ENCODE measurements around the gene C2orf74.
"Not testable (repeated sequence)": the region's sequence is repeated elsewhere in the genome, so short reads cannot be mapped to it uniquely, and the experiment has no call there.

C2orf74 gene

DNA sequence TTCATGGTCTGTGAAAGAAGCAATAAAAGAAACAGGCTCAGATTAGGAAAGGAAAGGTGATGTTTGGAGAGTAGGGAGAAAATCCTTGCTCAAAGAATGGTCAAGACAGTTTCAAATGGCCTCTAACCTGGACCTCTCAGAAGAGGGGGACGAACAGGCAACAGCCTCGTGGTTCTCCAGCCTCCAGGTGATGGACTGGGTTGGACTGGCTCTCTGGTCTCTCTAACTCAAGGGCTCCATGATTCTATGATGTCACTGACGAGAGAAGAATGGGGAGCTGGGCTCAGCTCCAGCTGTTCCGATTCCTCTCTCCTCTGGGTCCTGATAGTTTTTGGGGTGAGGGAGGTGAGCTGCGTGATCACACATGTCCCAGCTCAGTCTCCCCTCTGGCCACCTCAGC lies at the start of gene C2orf74:
Gene C2orf74 (plus strand): TSS at position 301 of the 400 bp plus-strand sequence. CDS start 327 bp downstream, outside the sequence.
- H3K9ac ChIP-seq (ENCODE audit: low read depth in 1 of 2, low read length in 2 of 2), result no peak within 1 kb of the TSS
- no peaks in the 10 kb centered on the region for H3K9me3 ChIP-seq (ENCODE audit: control insufficient read depth in 1 of 2, low read length in 2 of 2)
- H3K36me3 ChIP-seq (ENCODE audit: control insufficient read depth in 1 of 2, insufficient read depth in 2 of 2, low read length in 2 of 2), result peaks cover 0 to 3% of the 10 kb centered on the region in 2 donors
- H3K27ac ChIP-seq (ENCODE audit: low read depth, low read length), result no peak within 1 kb of the TSS
- no peaks in the 10 kb centered on the region for H3K4me1 ChIP-seq (ENCODE audit: control insufficient read depth in 1 of 2, insufficient read depth in 2 of 2, low read length in 2 of 2)
- no peaks in the 10 kb centered on the region for H3K27me3 ChIP-seq (ENCODE audit: control insufficient read depth in 1 of 2, insufficient read depth in 2 of 2, low read length in 2 of 2)
- H3K4me3 ChIP-seq (ENCODE audit: low read depth in 1 of 2, low read length in 2 of 2), result no peak within 1 kb of the TSS

GRCh38 chr2:61114147-61114546 lies 47.8 kb upstream of the C2orf74 start:
- Histone ChIP-seq H3K9ac (ENCODE audit: low read depth in 1 of 2, low read length in 2 of 2) (no peak overlapping the region), H3K9me3 (ENCODE audit: control insufficient read depth in 1 of 2, low read length in 2 of 2) (no peaks in the 10 kb centered on the region), H3K4me1 (ENCODE audit: control insufficient read depth in 1 of 2, insufficient read depth in 2 of 2, low read length in 2 of 2) (no peaks in the 10 kb centered on the region), H3K4me3 (ENCODE audit: low read depth in 1 of 2, low read length in 2 of 2) (no peak overlapping the region), H3K36me3 (ENCODE audit: control insufficient read depth in 1 of 2, insufficient read depth in 2 of 2, low read length in 2 of 2) (peaks cover 3 to 10% of the 10 kb centered on the region in 2 donors), H3K27ac (ENCODE audit: low read depth, low read length) (no peak overlapping the region), H3K27me3 (ENCODE audit: control insufficient read depth in 1 of 2, insufficient read depth in 2 of 2, low read length in 2 of 2) (no peaks in the 10 kb centered on the region)

GRCh38 chr2:61116302-61116701 lies 45.7 kb upstream of the C2orf74 start:
- Histone ChIP-seq H3K9ac (ENCODE audit: low read depth in 1 of 2, low read length in 2 of 2) (no peak overlapping the region), H3K4me1 (ENCODE audit: control insufficient read depth in 1 of 2, insufficient read depth in 2 of 2, low read length in 2 of 2) (no peaks in the 10 kb centered on the region), H3K9me3 (ENCODE audit: control insufficient read depth in 1 of 2, low read length in 2 of 2) (no peaks in the 10 kb centered on the region), H3K4me3 (ENCODE audit: low read depth in 1 of 2, low read length in 2 of 2) (no peak overlapping the region), H3K27me3 (ENCODE audit: control insufficient read depth in 1 of 2, insufficient read depth in 2 of 2, low read length in 2 of 2) (no peaks in the 10 kb centered on the region), H3K27ac (ENCODE audit: low read depth, low read length) (no peak overlapping the region), H3K36me3 (ENCODE audit: control insufficient read depth in 1 of 2, insufficient read depth in 2 of 2, low read length in 2 of 2) (peaks cover 6 to 21% of the 10 kb centered on the region in 2 donors)

DNA sequence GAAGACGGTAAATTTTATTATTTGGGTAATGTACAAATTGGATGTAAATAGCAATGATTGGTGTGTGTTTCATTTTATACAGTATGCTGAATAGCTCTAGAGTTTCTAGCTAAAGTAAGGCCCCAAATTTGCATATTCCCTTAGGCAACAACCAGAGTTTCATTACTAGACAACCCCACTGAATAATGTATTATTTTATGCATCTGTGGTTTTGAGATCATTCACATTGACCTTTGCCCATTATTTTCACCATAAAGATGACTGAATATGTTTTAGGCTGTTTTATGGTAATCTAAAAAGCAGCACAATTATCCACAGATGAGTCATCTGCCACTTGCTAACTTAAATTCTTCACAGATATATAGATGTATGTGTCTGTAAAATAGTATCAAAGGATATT lies 44.5 kb upstream of the C2orf74 start:
- Histone ChIP-seq H3K9ac (ENCODE audit: low read depth in 1 of 2, low read length in 2 of 2) (no peak overlapping the region), H3K27me3 (ENCODE audit: control insufficient read depth in 1 of 2, insufficient read depth in 2 of 2, low read length in 2 of 2) (no peaks in the 10 kb centered on the region), H3K4me1 (ENCODE audit: control insufficient read depth in 1 of 2, insufficient read depth in 2 of 2, low read length in 2 of 2) (no peaks in the 10 kb centered on the region), H3K36me3 (ENCODE audit: control insufficient read depth in 1 of 2, insufficient read depth in 2 of 2, low read length in 2 of 2) (peaks cover 6 to 21% of the 10 kb centered on the region in 2 donors), H3K9me3 (ENCODE audit: control insufficient read depth in 1 of 2, low read length in 2 of 2) (no peaks in the 10 kb centered on the region), H3K27ac (ENCODE audit: low read depth, low read length) (no peak overlapping the region), H3K4me3 (ENCODE audit: low read depth in 1 of 2, low read length in 2 of 2) (no peak overlapping the region)

GRCh38 chr2:61125123-61125710 lies 36.8 kb upstream of the C2orf74 start:
- H3K4me3 ChIP-seq (ENCODE audit: low read depth in 1 of 2, low read length in 2 of 2), result no peak overlapping the region
- H3K4me1 ChIP-seq (ENCODE audit: control insufficient read depth in 1 of 2, insufficient read depth in 2 of 2, low read length in 2 of 2), result no peaks in the 10 kb centered on the region
- H3K27me3 ChIP-seq (ENCODE audit: control insufficient read depth in 1 of 2, insufficient read depth in 2 of 2, low read length in 2 of 2), result no peaks in the 10 kb centered on the region
- H3K36me3 ChIP-seq (ENCODE audit: control insufficient read depth in 1 of 2, insufficient read depth in 2 of 2, low read length in 2 of 2), result peaks cover 0 to 7% of the 10 kb centered on the region in 2 donors
- H3K9me3 ChIP-seq (ENCODE audit: control insufficient read depth in 1 of 2, low read length in 2 of 2), result peaks cover 0 to 3% of the 10 kb centered on the region in 2 donors
- H3K9ac ChIP-seq (ENCODE audit: low read depth in 1 of 2, low read length in 2 of 2), result no peak overlapping the region
- no peak overlapping the region for H3K27ac ChIP-seq (ENCODE audit: low read depth, low read length)

DNA sequence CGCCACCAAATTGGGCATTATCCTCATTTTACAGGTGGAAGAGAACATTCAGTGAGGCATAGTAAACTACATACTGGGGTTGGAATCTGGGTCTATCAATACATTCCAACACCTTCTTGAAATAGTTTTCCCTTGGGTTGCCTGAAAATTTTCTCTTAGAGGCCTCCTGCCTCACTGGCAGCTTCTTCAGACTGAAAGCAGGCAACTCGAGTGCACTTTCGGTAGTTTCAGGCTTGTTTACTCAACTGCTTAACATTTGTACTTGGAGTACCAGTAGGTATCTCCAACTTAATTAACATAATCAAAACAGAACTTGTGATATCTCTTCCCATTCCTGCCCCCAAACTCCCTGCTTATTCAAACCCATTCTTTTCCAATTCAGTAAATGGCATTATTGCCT lies 36.2 kb upstream of the C2orf74 start:
- Histone ChIP-seq H3K4me3 (ENCODE audit: low read depth in 1 of 2, low read length in 2 of 2) (no peak overlapping the region), H3K9ac (ENCODE audit: low read depth in 1 of 2, low read length in 2 of 2) (no peak overlapping the region), H3K36me3 (ENCODE audit: control insufficient read depth in 1 of 2, insufficient read depth in 2 of 2, low read length in 2 of 2) (peaks cover 0 to 3% of the 10 kb centered on the region in 2 donors), H3K9me3 (ENCODE audit: control insufficient read depth in 1 of 2, low read length in 2 of 2) (peaks cover 0 to 3% of the 10 kb centered on the region in 2 donors), H3K27me3 (ENCODE audit: control insufficient read depth in 1 of 2, insufficient read depth in 2 of 2, low read length in 2 of 2) (no peaks in the 10 kb centered on the region), H3K27ac (ENCODE audit: low read depth, low read length) (no peak overlapping the region), H3K4me1 (ENCODE audit: control insufficient read depth in 1 of 2, insufficient read depth in 2 of 2, low read length in 2 of 2) (no peaks in the 10 kb centered on the region)

- H3K9ac ChIP-seq (ENCODE audit: low read depth in 1 of 2, low read length in 2 of 2); H3K9me3 ChIP-seq (ENCODE audit: control insufficient read depth in 1 of 2, low read length in 2 of 2); H3K4me3 ChIP-seq (ENCODE audit: low read depth in 1 of 2, low read length in 2 of 2); H3K36me3 ChIP-seq (ENCODE audit: control insufficient read depth in 1 of 2, insufficient read depth in 2 of 2, low read length in 2 of 2); H3K27me3 ChIP-seq (ENCODE audit: control insufficient read depth in 1 of 2, insufficient read depth in 2 of 2, low read length in 2 of 2); H3K27ac ChIP-seq (ENCODE audit: low read depth, low read length); H3K4me1 ChIP-seq (ENCODE audit: control insufficient read depth in 1 of 2, insufficient read depth in 2 of 2, low read length in 2 of 2): not testable (repeated sequence)
These were observed 33.9 kb upstream of the C2orf74 start for GRCh38 chr2:61128122-61128521.

- Histone ChIP-seq H3K27me3 (ENCODE audit: control insufficient read depth in 1 of 2, insufficient read depth in 2 of 2, low read length in 2 of 2) (no peaks in the 10 kb centered on the region), H3K27ac (ENCODE audit: low read depth, low read length) (no peak overlapping the region), H3K36me3 (ENCODE audit: control insufficient read depth in 1 of 2, insufficient read depth in 2 of 2, low read length in 2 of 2) (no peaks in the 10 kb centered on the region), H3K4me3 (ENCODE audit: low read depth in 1 of 2, low read length in 2 of 2) (no peak overlapping the region), H3K4me1 (ENCODE audit: control insufficient read depth in 1 of 2, insufficient read depth in 2 of 2, low read length in 2 of 2) (peaks cover 0 to 4% of the 10 kb centered on the region in 2 donors), H3K9ac (ENCODE audit: low read depth in 1 of 2, low read length in 2 of 2) (no peak overlapping the region), H3K9me3 (ENCODE audit: control insufficient read depth in 1 of 2, low read length in 2 of 2) (no peaks in the 10 kb centered on the region)
These were observed 27.8 kb upstream of the C2orf74 start for GRCh38 chr2:61134141-61134540.

GRCh38 chr2:61135510-61135909 lies 26.5 kb upstream of the C2orf74 start:
- H3K4me1 ChIP-seq (ENCODE audit: control insufficient read depth in 1 of 2, insufficient read depth in 2 of 2, low read length in 2 of 2), result peaks cover 0 to 4% of the 10 kb centered on the region in 2 donors
- no peak overlapping the region for H3K9ac ChIP-seq (ENCODE audit: low read depth in 1 of 2, low read length in 2 of 2)
- no peak overlapping the region for H3K4me3 ChIP-seq (ENCODE audit: low read depth in 1 of 2, low read length in 2 of 2)
- H3K27me3 ChIP-seq (ENCODE audit: control insufficient read depth in 1 of 2, insufficient read depth in 2 of 2, low read length in 2 of 2), result no peaks in the 10 kb centered on the region
- no peaks in the 10 kb centered on the region for H3K36me3 ChIP-seq (ENCODE audit: control insufficient read depth in 1 of 2, insufficient read depth in 2 of 2, low read length in 2 of 2)
- no peaks in the 10 kb centered on the region for H3K9me3 ChIP-seq (ENCODE audit: control insufficient read depth in 1 of 2, low read length in 2 of 2)
- no peak overlapping the region for H3K27ac ChIP-seq (ENCODE audit: low read depth, low read length)

DNA sequence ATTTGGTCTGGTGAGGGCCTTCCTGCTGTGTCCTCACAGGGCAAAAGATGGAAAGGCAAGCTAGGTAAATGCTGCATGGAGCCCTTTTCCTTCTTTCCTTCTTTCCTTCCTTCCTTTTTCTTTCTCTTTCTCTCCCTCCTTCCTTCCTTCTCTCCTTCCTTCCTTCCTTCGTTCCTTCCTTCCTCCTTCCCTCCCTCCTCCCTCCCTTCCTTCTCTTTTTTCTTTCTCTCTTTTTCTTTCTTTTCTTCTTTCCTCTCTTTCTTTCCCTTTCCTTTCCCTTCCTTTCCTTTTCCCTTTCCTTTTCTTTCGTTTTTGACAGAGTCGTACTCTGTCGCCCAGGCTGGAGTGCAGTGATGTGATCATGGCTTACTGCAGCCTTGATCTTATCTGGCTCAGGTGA lies 23.1 kb upstream of the C2orf74 start:
- Histone ChIP-seq H3K4me3 (ENCODE audit: low read depth in 1 of 2, low read length in 2 of 2) (no peak overlapping the region), H3K36me3 (ENCODE audit: control insufficient read depth in 1 of 2, insufficient read depth in 2 of 2, low read length in 2 of 2) (no peaks in the 10 kb centered on the region), H3K9ac (ENCODE audit: low read depth in 1 of 2, low read length in 2 of 2) (no peak overlapping the region), H3K27ac (ENCODE audit: low read depth, low read length) (no peak overlapping the region), H3K9me3 (ENCODE audit: control insufficient read depth in 1 of 2, low read length in 2 of 2) (no peaks in the 10 kb centered on the region), H3K27me3 (ENCODE audit: control insufficient read depth in 1 of 2, insufficient read depth in 2 of 2, low read length in 2 of 2) (no peaks in the 10 kb centered on the region), H3K4me1 (ENCODE audit: control insufficient read depth in 1 of 2, insufficient read depth in 2 of 2, low read length in 2 of 2) (peaks cover 0 to 4% of the 10 kb centered on the region in 2 donors)

- Histone ChIP-seq H3K9me3 (ENCODE audit: control insufficient read depth in 1 of 2, low read length in 2 of 2) (no peaks in the 10 kb centered on the region), H3K36me3 (ENCODE audit: control insufficient read depth in 1 of 2, insufficient read depth in 2 of 2, low read length in 2 of 2) (no peaks in the 10 kb centered on the region), H3K4me3 (ENCODE audit: low read depth in 1 of 2, low read length in 2 of 2) (no peak overlapping the region), H3K4me1 (ENCODE audit: control insufficient read depth in 1 of 2, insufficient read depth in 2 of 2, low read length in 2 of 2) (peaks cover 0 to 3% of the 10 kb centered on the region in 2 donors), H3K9ac (ENCODE audit: low read depth in 1 of 2, low read length in 2 of 2) (no peak overlapping the region), H3K27me3 (ENCODE audit: control insufficient read depth in 1 of 2, insufficient read depth in 2 of 2, low read length in 2 of 2) (no peaks in the 10 kb centered on the region), H3K27ac (ENCODE audit: low read depth, low read length) (no peak overlapping the region)
These were observed 20.8 kb upstream of the C2orf74 start for GRCh38 chr2:61141151-61141550.

Data from duodenal mucosa (tissue), 2 donors.